Endodermal cell (in vitro differentiated cells): ENCODE measurements around the gene ZP1. TPM values are rescaled to one million over a fixed set of nuclear protein-coding genes. Genes with fewer than 3 reads are reported as not detected.

Experiments used
- DNase-seq: peaks from one replicate; pipeline ENCODE4 v3.0.0-alpha.2; 2017
- H3K27ac ChIP-seq: 2 replicates; pipeline ENCODE4 v1.5.1; 2013; ENCODE audit warnings: mild to moderate bottlenecking, low read depth, low read length, moderate library complexity
- H3K27me3 ChIP-seq: 2 replicates; pipeline ENCODE4 v1.6.1; 2013; ENCODE audit warnings: mild to moderate bottlenecking, low read length, moderate library complexity; ENCODE audit not compliant: insufficient read depth, control insufficient read depth, poor library complexity, severe bottlenecking
- H3K36me3 ChIP-seq: 2 replicates; pipeline ENCODE4 v1.7.0; 2013; ENCODE audit warnings: mild to moderate bottlenecking, low read length, moderate library complexity; ENCODE audit not compliant: control insufficient read depth, insufficient read depth
- H3K4me1 ChIP-seq: one replicate; pipeline ENCODE4 v1.7.0; 2013; ENCODE audit warnings: low read length; ENCODE audit not compliant: control insufficient read depth, insufficient read depth
- H3K4me3 ChIP-seq: 2 replicates; pipeline ENCODE4 v1.5.1; 2013; ENCODE audit warnings: mild to moderate bottlenecking, low read length, moderate library complexity
- H3K9ac ChIP-seq: 2 replicates; pipeline ENCODE4 v1.6.1; 2013; ENCODE audit warnings: mild to moderate bottlenecking, low read length, moderate library complexity; ENCODE audit not compliant: poor library complexity, severe bottlenecking; ENCODE audit errors: extremely low read depth
- H3K9me3 ChIP-seq: 2 replicates; pipeline ENCODE4 v1.6.1; 2013; ENCODE audit warnings: mild to moderate bottlenecking, low read length, moderate library complexity; ENCODE audit not compliant: control insufficient read depth
- H3K27ac Mint-ChIP-seq: 2 replicates; pipeline ENCODE4 v1.8.0; 2020; ENCODE audit warnings: mixed read lengths
- H3K27me3 Mint-ChIP-seq: 2 replicates; pipeline ENCODE4 v1.8.0; 2021; ENCODE audit warnings: mild to moderate bottlenecking, mixed read lengths; ENCODE audit not compliant: insufficient read depth
- H3K36me3 Mint-ChIP-seq: 2 replicates; pipeline ENCODE4 v1.8.0; 2020; ENCODE audit warnings: low read depth, mixed read lengths
- H3K4me1 Mint-ChIP-seq: 2 replicates; pipeline ENCODE4 v1.8.0; 2020; ENCODE audit warnings: mixed read lengths
- H3K4me3 Mint-ChIP-seq: 2 replicates; pipeline ENCODE4 v1.8.0; 2020; ENCODE audit warnings: mild to moderate bottlenecking, moderate library complexity, mixed read lengths
- H3K9me3 Mint-ChIP-seq: 2 replicates; pipeline ENCODE4 v1.8.0; 2020; ENCODE audit warnings: mild to moderate bottlenecking, mixed read lengths
- CTCF ChIP-seq: fragments of 200-600 bp; sonication (generic); conservative IDR thresholded peaks from 2 replicates; pipeline ENCODE4 v1.5.0; 2021; ENCODE audit warnings: antibody characterized with exemption, mild to moderate bottlenecking
- WGBS, 2 experiments: methylation state at CpG; one replicate each; pipeline versions ENCODE4 v1.1.5 to v1.1.7; 2013; ENCODE audit warnings: missing lambda C conversion rate in 2 of 2, mixed read lengths in 1 of 2; ENCODE audit not compliant: insufficient coverage in 1 of 2, insufficient read length in 1 of 2; 5-methylcytosine and 5-hydroxymethylcytosine counted together
- total RNA-seq, 2 donors: library from RNA; stranded (reverse); fragmentation: NEBNext Ultra II Directional in 1 of 2; extraction: Animal tissue kit (Norgen Biotek cat#: 25700) in 1 of 2; gene quantifications; 2 replicates in 1 of 2; 3 replicates in 1 of 2; pipeline ENCODE4 v1.2.1, GENCODE V29; 2021

Gene ZP1
- total RNA-seq, 2 donors from 2014 or later = not detected

DNA sequence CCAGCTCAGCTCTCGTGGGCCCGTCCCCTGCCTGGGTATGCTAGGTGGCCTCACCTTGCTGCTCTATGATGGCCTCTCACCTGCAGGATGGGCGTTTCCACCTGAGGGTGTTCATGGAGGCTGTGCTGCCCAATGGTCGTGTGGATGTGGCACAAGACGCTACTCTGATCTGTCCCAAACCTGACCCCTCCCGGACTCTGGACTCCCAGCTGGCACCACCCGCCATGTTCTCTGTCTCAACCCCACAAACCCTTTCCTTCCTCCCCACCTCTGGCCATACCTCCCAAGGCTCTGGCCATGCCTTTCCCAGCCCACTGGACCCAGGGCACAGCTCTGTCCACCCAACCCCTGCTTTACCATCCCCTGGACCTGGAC lies 2.1 kb downstream of the ZP1 start:
- H3K4me3 Mint-ChIP-seq = no peak overlapping the region
- no peak for TF ChIP-seq CTCF
- peaks cover 4% of the 10 kb centered on the region for H3K4me1 Mint-ChIP-seq
- WGBS, 2 experiments = 94 to 100% methylated on average over 6 to 7 of the region's 7 CpGs
- H3K27ac ChIP-seq = no peak overlapping the region
- H3K36me3 ChIP-seq = no peaks in the 10 kb centered on the region
- H3K27me3 Mint-ChIP-seq = peaks cover 1% of the 10 kb centered on the region
- no peak for DNase-seq
- no peak overlapping the region for H3K4me3 ChIP-seq
- H3K4me1 ChIP-seq = no peaks in the 10 kb centered on the region
- no peaks in the 10 kb centered on the region for H3K9me3 ChIP-seq
- no peak overlapping the region for H3K27ac Mint-ChIP-seq
- peaks cover 2% of the 10 kb centered on the region for H3K9me3 Mint-ChIP-seq
- H3K27me3 ChIP-seq = no peaks in the 10 kb centered on the region
- no peak overlapping the region for H3K9ac ChIP-seq
- no peaks in the 10 kb centered on the region for H3K36me3 Mint-ChIP-seq

DNA sequence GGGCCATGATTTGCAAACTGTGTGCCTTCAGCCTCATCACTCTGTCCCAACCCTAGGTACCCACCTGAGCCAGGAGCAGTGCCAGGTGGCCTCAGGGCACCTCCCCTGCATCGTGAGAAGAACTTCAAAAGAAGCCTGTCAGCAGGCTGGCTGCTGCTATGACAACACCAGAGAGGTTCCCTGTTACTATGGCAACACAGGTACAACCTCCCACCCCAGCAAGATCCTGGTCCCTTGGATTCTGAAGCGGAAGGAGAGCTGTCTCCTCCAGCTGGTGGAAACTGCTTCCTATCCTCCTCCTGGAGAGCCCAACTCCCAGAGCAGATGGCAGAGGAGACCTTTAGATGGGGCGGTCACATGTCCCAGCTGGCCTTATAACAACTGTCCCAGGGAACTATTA lies 2.9 kb downstream of the ZP1 start:
- H3K9ac ChIP-seq = no peak overlapping the region
- no peak for TF ChIP-seq CTCF
- no peaks in the 10 kb centered on the region for H3K36me3 ChIP-seq
- Mint-ChIP-seq H3K4me1 (peaks cover 4% of the 10 kb centered on the region), H3K9me3 (peaks cover 2% of the 10 kb centered on the region), H3K4me3 (no peak overlapping the region), H3K27ac (no peak overlapping the region), H3K36me3 (no peaks in the 10 kb centered on the region), H3K27me3 (peaks cover 1% of the 10 kb centered on the region)
- no peaks in the 10 kb centered on the region for H3K27me3 ChIP-seq
- WGBS, 2 experiments = 65 to 100% methylated on average over 1 to 3 of the region's 3 CpGs
- H3K4me3 ChIP-seq = no peak overlapping the region
- H3K4me1 ChIP-seq = no peaks in the 10 kb centered on the region
- no peaks in the 10 kb centered on the region for H3K9me3 ChIP-seq
- no peak overlapping the region for H3K27ac ChIP-seq
- peak; percentile 60 for DNase-seq

- Mint-ChIP-seq H3K4me3 (no peak overlapping the region), H3K27ac (no peak overlapping the region), H3K27me3 (peaks cover 1% of the 10 kb centered on the region), H3K9me3 (no peaks in the 10 kb centered on the region), H3K36me3 (no peaks in the 10 kb centered on the region), H3K4me1 (peaks cover 4% of the 10 kb centered on the region)
- Histone ChIP-seq H3K9ac (no peak overlapping the region), H3K27ac (no peak overlapping the region), H3K4me3 (no peak overlapping the region), H3K4me1 (no peaks in the 10 kb centered on the region), H3K36me3 (no peaks in the 10 kb centered on the region), H3K27me3 (no peaks in the 10 kb centered on the region), H3K9me3 (no peaks in the 10 kb centered on the region)
- TF ChIP-seq CTCF = no peak
- DNase-seq = no peak
- 88 to 95% methylated on average over 8 to 13 of the region's 13 CpGs for WGBS, 2 experiments
Observed at GRCh38 chr11:60870733-60871377, 3.5 kb downstream of the ZP1 start.
